Uterus (tissue), 2 donors: ENCODE results near the gene ATP7B.

ENCODE experiments used
- POLR2A ChIP-seq, 2 donors: fragments of 450-650 bp; IDR thresholded peaks; one replicate each; pipeline ENCODE4 v1.6.1; 2016; ENCODE audit warnings: antibody characterized with exemption in 2 of 2, mild to moderate bottlenecking in 1 of 2, moderate library complexity in 1 of 2
- TF ChIP-seq, protein P1 (sequence below), 4 experiments: fragments of 200-600 bp in 2 of 4; fragments of 450-650 bp in 2 of 4; sonication (generic) in 2 of 4; IDR thresholded peaks; one replicate each; pipeline ENCODE4 v1.5.1; 2016 to 2019; ENCODE audit warnings: antibody characterized with exemption in 4 of 4, mild to moderate bottlenecking in 2 of 4, moderate library complexity in 1 of 4

DNA sequence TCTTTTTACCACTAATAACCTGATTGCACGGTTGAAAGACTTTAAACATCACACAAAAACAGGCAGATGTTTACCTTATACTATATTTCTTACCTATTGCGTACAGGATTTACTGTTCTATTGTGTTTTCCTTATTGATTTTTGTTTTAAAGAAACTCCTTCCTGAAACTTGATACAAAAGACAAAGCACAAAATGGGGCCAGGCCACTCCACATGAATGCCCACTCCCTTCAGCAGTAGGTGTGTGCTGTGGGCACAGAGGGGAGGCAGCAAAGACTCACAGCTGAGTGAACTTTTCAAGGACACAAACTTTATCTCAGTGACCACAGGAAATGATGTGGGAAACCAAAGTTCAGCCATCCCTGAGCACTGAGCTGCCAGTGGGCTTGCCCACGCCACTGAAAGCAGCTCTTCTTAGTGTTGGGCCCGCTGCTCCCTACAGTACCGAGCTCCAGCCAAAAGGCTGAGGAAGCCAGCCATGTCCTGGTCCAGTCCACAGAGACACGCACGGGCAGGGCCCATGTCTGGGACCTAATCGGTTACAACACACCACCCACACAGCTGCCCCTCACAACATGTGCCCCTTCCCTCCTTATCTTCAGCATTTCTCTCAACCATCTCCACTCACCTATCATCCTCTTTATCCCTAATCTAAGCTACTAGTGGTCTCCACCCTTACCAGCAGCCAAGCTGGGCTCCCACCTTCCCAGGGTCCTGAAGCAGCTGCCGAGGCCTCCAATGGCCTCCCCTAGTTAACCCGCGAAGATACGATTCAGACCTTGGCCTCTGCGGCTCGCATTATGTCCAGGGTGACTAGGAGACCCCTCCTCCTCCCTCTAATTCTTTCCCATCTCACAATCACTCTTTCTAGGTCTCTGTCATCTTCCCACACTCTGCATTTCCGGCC lies 39.5 kb downstream of the ATP7B start:
- TF ChIP-seq, protein P1, sequence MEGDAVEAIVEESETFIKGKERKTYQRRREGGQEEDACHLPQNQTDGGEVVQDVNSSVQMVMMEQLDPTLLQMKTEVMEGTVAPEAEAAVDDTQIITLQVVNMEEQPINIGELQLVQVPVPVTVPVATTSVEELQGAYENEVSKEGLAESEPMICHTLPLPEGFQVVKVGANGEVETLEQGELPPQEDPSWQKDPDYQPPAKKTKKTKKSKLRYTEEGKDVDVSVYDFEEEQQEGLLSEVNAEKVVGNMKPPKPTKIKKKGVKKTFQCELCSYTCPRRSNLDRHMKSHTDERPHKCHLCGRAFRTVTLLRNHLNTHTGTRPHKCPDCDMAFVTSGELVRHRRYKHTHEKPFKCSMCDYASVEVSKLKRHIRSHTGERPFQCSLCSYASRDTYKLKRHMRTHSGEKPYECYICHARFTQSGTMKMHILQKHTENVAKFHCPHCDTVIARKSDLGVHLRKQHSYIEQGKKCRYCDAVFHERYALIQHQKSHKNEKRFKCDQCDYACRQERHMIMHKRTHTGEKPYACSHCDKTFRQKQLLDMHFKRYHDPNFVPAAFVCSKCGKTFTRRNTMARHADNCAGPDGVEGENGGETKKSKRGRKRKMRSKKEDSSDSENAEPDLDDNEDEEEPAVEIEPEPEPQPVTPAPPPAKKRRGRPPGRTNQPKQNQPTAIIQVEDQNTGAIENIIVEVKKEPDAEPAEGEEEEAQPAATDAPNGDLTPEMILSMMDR (IDR thresholded peaks at IDR 0.05) = no peak
- TF ChIP-seq POLR2A (IDR thresholded peaks at IDR 0.05) = no peak
